Chondrocyte (in vitro differentiated cells): ENCODE results near the gene ATP6V0D1. TPM values are rescaled to one million over a fixed set of nuclear protein-coding genes. Genes with fewer than 3 reads are reported as not detected.

Experiments
- DNase-seq: peaks from one replicate; pipeline ENCODE4 v3.0.0; 2021; ENCODE audit warnings: mixed read lengths, low spot score
- H3K27ac Mint-ChIP-seq: one replicate; pipeline ENCODE4 v1.8.0; 2021; ENCODE audit warnings: mild to moderate bottlenecking, moderate library complexity, mixed read lengths; ENCODE audit not compliant: unreplicated experiment
- H3K27me3 Mint-ChIP-seq: 2 replicates; pipeline ENCODE4 v1.8.0; 2021; ENCODE audit warnings: low read depth, mixed read lengths
- H3K36me3 Mint-ChIP-seq: 2 replicates; pipeline ENCODE4 v1.8.0; 2021; ENCODE audit warnings: low read depth, mixed read lengths
- H3K4me1 Mint-ChIP-seq: 2 replicates; pipeline ENCODE4 v1.8.0; 2021; ENCODE audit warnings: low read depth, mild to moderate bottlenecking, mixed read lengths
- H3K4me3 Mint-ChIP-seq: one replicate; pipeline ENCODE4 v1.8.0; 2021; ENCODE audit warnings: mild to moderate bottlenecking, moderate library complexity, mixed read lengths; ENCODE audit not compliant: unreplicated experiment
- H3K9me3 Mint-ChIP-seq: 2 replicates; pipeline ENCODE4 v1.8.0; 2021; ENCODE audit warnings: low read depth, mixed read lengths
- CTCF ChIP-seq: fragments of 200-600 bp; sonication (generic); IDR thresholded peaks from 2 replicates; pipeline ENCODE4 v1.5.0; 2021; ENCODE audit warnings: antibody characterized with exemption, mild to moderate bottlenecking, moderate library complexity
- long read RNA-seq: library from polyadenylated mRNA; stranded (forward); transcript quantifications from one replicate; pipeline ENCODE4 v2.0.0, GENCODE V29; 2021
- total RNA-seq: library from RNA; stranded (reverse); gene quantifications from 3 replicates; pipeline ENCODE4 v1.2.1, GENCODE V29; 2021

The ATP6V0D1 gene
- 83.8 to 89.8 TPM (median 85.5 TPM) in 3 replicates for total RNA-seq
- long read RNA-seq, transcript ATP6V0D1-201 (8 exons, 1,716 nt), result major isoform, 269 of 286 reads
- long read RNA-seq, partial matches to known transcripts, result 1 of 286 reads
- long read RNA-seq, other reads (novel, unspliced or antisense), result 14 of 286 reads

GRCh38 chr16:67480833-67481560 lies at the start of gene ATP6V0D1:
Gene ATP6V0D1 (minus strand): TSS chr16:67481157. CDS start chr16:67481086, 71 bp downstream.
- Mint-ChIP-seq H3K27me3 (no peaks in the 10 kb centered on the region), H3K36me3 (peaks cover 4% of the 10 kb centered on the region), H3K4me1 (peaks cover 34% of the 10 kb centered on the region), H3K27ac (peak within 1 kb of the TSS; percentile 100), H3K9me3 (no peaks in the 10 kb centered on the region), H3K4me3 (peak within 1 kb of the TSS; percentile 100)
- peak; percentile 93 for TF ChIP-seq CTCF
- DNase-seq, result peak; percentile 99

GRCh38 chr16:67530013-67530939 lies 49.3 kb upstream of the ATP6V0D1 start:
- Mint-ChIP-seq H3K4me1 (peaks cover 44% of the 10 kb centered on the region), H3K4me3 (peak overlapping the region; percentile 96)
- no peak for DNase-seq

GRCh38 chr16:67529582-67530012 lies 48.6 kb upstream of the ATP6V0D1 start:
- peak overlapping the region; percentile 96 for H3K4me3 Mint-ChIP-seq
- no peaks in the 10 kb centered on the region for H3K27me3 Mint-ChIP-seq
- no peak for DNase-seq
- H3K27ac Mint-ChIP-seq, result peak overlapping the region; percentile 96
- peaks cover 3% of the 10 kb centered on the region for H3K36me3 Mint-ChIP-seq
- H3K4me1 Mint-ChIP-seq, result peaks cover 42% of the 10 kb centered on the region
- no peak for TF ChIP-seq CTCF
- no peaks in the 10 kb centered on the region for H3K9me3 Mint-ChIP-seq

More at GRCh38 chr16:67530013-67530939, 49.3 kb upstream of the ATP6V0D1 start:
- no peaks in the 10 kb centered on the region for H3K27me3 Mint-ChIP-seq
- peak overlapping the region; percentile 96 for H3K27ac Mint-ChIP-seq
- H3K36me3 Mint-ChIP-seq, result peaks cover 3% of the 10 kb centered on the region
- TF ChIP-seq CTCF, result no peak
- no peaks in the 10 kb centered on the region for H3K9me3 Mint-ChIP-seq

GRCh38 chr16:67528870-67529581 lies 48.1 kb upstream of the ATP6V0D1 start:
- peaks cover 42% of the 10 kb centered on the region for H3K4me1 Mint-ChIP-seq
- no peaks in the 10 kb centered on the region for H3K9me3 Mint-ChIP-seq
- H3K27ac Mint-ChIP-seq, result peak overlapping the region; percentile 96
- H3K4me3 Mint-ChIP-seq, result peak overlapping the region; percentile 96
- H3K27me3 Mint-ChIP-seq, result no peaks in the 10 kb centered on the region
- peaks cover 3% of the 10 kb centered on the region for H3K36me3 Mint-ChIP-seq
- TF ChIP-seq CTCF, result peak; percentile 17
- no peak for DNase-seq
